RCC 7860 (cell line): ENCODE results near the gene BRIP1.
A peak's percentile ranks its signal among the peaks of the same experiment; 100 is the strongest.
"Not testable (repeated sequence)": the region's sequence is repeated elsewhere in the genome, so short reads cannot be mapped to it uniquely, and the experiment has no call there.

Source experiments
- DNase-seq: peaks from one replicate; pipeline ENCODE4 v3.0.0-alpha.2; 2015; ENCODE audit warnings: low spot score
- FAIRE-seq: peaks from 2 replicates; lab custom pipeline; 2012; peaks lifted over from hg19 to GRCh38; lab: Jason Lieb, UNC

The BRIP1 gene

DNA sequence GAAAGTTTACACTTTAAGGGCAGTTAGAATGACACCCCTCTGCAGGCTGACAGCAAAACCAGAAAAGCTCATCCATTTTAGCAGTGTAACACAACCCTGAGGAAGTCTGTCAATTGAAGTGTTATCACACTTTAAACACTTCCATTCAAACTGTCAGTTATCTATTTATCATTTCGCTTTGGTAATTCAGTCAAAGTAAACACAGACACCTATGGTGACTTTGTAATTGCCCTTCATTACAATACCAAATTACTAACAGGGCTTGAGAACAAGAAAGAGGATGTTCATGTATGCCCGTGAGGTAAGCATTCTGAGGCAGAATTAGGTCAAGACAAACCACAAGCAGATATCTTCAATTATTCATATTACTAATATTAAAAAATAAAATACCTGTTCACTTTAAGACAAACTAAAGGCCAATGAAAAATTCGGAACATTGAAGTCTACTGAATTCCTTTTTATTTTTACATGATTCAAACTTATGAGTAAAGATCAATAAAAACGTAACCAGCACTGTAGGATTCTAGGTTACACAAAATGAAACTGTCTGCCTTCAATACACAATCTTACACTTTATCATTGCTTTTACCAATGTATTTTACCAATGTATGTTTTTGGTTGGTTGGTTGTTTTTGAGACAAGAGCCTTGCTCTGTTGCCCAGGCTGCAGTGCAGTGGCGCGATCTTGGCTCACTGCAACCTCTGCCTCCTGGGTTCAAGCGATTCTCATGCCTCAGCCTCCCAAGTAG lies 57.1 kb downstream of the BRIP1 start:
- FAIRE-seq (no peak), DNase-seq (no peak)

DNA sequence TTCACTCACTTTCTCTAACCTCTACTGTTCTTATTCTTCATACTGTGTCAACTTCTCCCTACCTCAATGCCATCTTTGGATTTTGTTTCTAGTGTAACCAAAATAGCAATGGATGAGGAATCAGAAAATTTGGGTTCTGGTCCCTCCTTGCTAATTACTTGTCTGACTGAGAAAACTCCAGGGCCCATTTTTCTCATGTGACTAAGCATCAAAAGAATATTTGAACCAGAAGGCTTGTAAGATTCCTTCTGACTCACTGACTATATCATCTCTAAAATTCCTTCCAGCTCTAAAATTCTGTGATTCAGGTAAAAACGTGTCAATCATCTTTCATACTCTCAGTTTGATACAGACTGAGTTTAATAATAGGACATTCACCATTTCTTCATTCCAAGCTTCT lies 57.9 kb downstream of the BRIP1 start:
- DNase-seq (peak; percentile 21), FAIRE-seq (no peak)

DNA sequence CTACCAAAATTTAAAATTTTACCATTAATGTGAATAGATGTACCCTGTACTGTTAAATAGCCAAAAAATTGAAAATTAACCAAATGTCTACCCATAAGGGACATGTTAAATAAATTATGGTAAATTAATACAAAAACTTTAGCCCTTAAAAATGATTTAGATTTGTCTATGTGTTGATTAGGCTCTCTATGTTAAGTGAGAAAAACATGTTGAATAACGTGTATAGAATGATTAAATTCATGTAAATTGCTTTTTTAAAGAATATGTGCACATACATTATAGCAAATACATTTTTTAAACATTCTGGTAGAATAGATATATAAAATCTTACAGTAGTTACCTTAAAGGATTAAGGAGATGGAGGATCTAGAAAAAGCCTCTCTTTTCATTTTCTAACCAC lies 59.5 kb downstream of the BRIP1 start:
- FAIRE-seq: no peak
- no peak for DNase-seq

DNA sequence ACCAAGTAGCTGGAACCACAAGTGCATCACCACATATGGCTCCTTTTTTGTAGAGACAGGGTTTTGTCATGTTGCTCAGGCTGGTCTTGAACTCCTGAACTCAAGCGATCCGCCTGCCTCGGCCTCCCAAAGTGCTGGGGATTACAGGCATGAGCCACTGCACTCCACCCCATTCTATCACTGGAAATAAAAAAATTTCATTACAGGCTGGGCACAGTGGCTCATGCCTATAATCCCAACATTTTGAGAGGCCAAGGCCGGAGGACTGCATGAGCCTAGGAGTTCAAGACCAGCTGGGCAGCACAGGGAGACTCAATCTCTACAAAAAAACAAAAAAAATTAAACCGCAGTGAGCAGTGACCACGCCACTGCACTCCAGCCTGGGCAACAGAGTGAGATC lies 60.1 kb downstream of the BRIP1 start:
- FAIRE-seq (no peak), DNase-seq (no peak)

DNA sequence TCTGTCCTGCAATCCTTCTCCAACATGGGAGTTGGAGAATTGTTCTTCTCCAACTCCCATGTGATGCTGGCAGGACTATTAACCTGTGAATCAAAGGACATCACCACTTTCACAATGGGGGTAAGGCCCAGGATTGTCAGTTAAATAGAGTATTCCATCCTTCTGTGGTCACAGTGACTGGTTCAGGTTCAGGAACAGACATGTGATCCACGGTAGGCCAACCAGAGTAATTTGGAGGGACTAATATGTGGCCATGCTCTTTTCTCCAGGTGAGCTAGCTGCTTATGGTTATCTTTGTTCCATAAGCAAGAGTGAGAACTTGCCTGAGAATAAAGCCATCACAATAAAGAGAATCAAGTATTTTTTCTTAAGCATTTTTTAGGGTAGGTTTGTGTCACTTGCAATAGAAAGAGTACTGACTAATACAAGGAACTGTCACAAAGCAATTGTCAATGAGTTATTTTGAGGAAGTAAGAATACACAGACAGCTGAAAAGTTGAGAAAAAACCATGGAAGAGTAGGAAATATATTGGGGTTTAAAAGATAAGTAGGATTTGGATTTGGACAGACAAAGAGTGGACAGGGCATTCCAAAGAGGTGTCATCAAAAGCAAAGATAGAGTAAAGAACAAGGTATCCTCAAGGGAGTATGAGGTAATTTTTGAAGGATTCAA lies 63.4 kb downstream of the BRIP1 start:
- FAIRE-seq (no peak), DNase-seq (no peak)

DNA sequence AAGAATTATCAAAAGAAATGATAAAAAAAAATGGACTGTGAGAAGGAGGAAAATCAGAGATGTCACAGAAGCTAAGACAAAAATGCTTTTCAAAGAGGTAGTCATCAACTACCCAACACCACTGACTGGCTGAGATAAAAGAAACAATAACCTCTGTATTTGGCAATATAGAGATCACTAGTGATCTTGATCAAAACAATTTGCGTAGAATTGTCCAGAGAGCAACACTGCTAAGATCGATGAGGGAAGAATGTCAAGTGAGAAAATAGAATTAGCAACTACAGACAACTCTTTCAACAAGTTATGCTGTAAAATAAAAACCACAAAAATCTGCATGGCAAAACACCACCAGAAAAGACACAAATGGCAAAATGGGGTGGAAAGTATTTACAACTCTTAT lies 66.0 kb downstream of the BRIP1 start:
- DNase-seq (no peak), FAIRE-seq (no peak)

DNA sequence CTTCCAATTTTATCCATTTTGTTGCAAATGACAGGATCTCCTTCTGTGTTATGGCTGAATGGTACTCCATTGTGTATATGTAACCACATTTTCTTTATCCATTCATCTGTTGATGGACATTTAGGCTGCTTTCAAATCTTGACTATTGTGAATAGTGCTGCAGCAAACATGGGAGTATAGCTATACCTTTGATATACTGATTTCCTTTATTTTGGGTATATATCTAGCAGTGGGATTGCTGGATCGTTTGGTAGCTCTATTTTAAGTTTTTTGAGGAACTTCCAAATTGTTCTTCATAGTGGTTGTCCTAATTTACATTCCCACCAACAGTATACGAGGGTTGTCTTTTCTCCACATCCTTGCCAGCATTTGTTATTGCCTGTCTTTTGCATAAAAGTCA lies 67.8 kb downstream of the BRIP1 start:
- DNase-seq: no peak
- FAIRE-seq: no peak

DNA sequence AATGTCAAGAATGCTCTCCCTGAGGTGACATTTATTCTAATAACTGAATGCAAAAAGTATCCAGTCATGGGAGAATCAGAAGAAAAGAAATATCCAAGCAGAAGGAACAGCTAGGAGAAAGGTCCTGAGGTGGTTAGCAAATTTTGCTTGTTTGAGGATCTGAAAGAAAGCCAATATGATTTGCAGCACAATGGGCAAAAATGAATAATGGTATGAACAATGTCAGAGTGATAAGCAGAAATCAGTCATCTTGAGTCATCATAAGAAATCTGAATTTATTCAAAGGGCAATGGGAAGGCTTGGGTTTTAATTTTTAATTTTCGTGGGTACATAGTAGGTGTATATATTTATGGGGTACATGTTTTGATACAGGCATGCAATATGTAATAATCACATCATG lies 68.5 kb downstream of the BRIP1 start:
- no peak for FAIRE-seq
- no peak for DNase-seq

DNA sequence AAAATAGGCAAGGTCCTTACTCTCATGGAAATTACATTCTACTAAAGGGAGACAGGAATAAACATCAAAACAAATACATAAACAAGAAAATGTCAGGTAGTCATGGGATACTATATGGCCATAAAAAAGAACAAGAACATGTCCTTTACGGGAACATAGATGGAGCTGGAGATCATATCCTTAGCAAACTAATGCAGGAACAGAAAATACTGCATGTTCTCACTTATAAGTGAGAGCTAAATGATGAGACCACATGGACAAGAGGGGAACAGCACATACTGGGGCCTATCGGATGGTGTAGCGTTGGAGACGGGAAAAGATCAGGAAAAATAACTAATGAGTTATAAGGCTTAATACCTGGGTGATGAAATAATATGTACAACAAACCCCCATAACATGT lies 69.1 kb downstream of the BRIP1 start:
- DNase-seq (no peak), FAIRE-seq (no peak)

DNA sequence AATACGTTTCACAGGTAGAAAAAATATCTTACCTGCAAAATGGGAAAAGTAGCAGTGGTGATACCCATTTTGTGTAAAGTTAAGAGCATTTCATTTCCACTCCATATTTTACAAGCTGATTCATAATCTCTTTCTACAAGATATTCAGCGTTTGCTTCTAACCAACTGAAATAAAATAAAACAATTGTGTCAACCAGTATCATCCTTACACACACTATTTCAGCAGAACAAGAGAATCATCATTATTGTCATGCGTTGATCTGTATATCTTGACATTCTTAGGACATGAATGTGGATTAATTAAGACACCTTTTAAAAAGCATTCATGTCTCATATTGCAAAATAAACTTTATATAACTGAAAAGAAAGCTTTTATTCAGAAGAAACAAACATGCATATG lies 69.8 kb downstream of the BRIP1 start:
- DNase-seq (no peak), FAIRE-seq (no peak)

DNA sequence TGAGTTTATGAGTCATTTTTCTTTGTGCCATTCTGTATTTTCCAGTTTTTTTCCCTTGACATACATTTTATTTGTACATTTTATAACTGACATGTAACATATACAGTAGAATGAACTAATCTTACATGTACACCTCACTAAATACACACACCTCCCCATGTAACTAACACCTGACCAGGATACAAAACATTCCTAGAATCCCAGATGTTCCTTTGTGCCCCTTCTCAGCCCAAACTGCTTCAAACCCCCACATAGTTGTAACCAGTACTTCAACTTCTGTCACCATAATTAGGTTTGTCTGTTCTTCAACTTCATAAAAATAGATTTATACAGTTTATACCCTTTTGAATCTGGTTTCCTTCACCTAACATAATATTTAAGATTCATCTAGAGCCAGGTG lies 73.5 kb downstream of the BRIP1 start:
- DNase-seq: no peak
- FAIRE-seq: no peak

DNA sequence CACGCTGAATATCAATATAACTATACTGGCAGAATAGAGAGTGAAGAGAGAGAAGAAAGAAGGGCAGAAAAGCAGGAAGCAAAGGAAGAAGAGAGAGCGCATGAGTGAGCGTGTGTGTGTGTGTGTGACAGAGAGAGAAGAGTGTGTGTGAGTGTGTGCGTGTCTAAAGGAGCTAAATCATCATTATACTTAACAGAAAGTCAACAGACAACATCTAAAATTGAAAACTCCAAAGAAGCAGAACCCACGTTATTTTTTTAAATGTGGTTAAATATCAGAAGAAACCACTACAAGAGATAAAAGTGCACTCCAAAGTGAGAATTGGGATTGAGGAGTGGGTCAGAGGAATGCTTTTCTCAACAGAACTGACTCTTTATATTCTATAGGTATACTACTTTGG lies 77.2 kb downstream of the BRIP1 start:
- FAIRE-seq (no peak), DNase-seq (no peak)

DNA sequence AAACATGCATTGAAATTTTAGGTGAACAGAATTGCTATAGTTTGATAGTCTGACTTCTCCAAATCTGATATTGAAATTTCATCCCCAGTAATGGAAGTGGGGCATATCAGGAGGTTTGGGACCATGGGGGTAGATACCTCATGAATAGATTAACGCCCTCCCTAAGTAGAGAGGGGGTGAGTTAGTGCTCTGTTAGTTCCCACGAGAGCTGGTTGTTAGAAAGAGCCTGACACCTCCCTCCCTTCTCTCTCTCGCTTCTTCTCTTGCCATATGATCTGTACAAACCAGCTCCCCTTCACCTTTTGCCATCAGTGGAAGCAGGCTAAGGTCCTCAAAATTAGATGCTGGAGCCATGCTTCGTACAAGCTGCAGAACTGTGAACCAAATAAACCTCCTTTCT lies 78.8 kb downstream of the BRIP1 start:
- DNase-seq (no peak), FAIRE-seq (no peak)

DNA sequence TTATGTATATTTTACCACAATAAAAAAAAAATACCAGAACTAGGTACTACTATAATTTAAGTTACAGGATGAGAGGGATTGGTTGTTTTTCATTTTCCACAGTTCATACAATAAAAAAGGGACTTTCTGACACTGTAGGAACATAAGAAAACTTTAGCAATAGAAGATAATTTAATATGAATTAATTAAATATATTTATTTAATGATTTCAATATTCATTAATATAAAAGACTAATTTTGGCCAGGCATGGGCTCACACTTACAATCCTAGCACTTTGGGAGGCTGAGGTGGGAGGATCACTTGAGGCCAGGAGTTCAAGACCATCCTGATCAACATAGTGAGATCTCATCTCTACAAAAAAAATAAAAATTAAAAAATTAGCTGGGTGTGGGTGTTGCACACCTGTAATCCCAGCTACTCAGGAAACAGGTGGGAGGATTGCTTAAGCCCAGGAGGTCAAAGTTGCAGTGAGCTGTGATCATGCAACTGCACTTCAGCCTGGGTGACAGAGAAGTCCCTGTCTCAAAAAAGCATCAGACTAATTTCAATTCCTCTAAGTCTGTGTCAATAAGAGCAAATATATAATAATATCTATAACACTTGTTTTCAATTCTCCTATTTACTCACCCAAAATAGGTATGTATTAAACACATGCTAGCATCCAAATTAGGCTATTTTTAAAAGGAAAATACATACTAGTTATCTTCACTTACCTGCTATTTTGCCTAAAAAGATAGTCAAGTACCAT lies 79.6 kb downstream of the BRIP1 start:
- FAIRE-seq (no peak), DNase-seq (no peak)

DNA sequence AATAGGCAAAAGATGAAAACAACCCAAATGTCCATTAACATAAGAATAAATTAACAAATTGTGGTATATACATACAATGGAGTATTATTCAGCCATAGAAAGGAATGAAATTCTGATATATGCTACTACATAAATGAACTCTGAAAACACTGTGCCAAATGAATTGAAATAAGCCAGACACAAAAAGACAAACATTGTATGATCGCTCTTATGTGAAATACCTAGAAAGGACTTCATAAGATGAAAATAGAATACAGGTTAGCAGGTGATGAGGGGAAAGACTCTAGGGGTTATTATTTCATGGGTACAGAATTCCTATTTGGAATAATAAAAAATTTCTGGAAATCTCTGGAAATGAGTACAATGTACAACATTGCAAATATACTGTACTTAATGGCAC lies 80.2 kb downstream of the BRIP1 start:
- FAIRE-seq (no peak), DNase-seq (no peak)

DNA sequence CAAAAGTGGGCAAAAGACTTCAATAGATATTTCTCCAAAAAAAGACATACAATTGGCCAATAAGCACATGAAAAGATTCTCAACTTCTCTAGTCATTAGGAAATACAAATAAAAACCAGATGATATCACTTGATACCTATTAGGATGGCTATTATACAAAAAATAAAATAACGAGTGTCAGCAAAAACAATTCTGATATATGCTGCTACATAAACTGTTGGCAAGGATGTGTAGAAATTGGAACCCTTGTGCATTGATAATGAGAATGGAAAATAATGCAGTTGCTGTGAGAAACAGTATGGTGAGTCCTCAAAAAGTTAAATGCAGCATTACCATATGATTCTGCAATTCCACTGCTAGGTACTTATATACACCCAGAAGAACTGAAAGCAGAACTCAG lies 80.6 kb downstream of the BRIP1 start:
- FAIRE-seq (no peak), DNase-seq (no peak)

DNA sequence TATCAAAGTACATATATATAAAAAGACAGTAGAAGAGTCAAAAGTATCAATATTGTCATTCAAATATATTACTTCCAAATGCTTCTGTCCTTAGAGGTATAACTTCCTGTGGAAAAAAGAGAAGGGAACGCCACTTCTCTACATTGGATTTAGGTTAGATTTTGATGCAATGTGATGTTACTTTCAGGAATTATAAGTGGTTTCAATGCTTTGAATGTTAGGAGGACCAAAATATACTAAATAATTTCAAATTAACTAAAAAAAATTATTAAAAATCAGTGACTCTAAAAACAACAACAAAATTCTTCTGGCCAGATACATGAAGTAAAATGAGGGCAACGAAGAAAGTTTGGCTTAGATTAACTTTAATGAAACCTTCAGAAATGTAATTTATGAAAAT lies 88.0 kb downstream of the BRIP1 start:
- no peak for DNase-seq
- no peak for FAIRE-seq

DNA sequence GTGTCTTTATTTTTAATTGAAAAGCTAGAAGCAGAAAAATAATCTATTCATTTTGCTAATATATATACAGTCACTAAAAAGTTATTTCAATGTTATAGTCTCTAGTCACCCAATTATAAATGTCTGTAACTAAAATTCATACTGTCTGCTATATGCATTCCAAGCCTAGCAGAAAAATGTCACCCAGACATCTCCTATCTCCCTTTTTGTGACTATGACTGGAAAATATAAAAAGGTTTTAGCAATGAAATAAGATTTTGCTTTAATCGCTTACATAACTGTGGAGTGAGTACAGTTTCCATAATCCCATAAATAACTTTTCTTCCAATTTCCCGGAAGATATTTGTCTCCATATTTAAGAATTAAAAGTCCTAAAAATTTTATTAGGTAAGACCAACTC lies 88.6 kb downstream of the BRIP1 start:
- FAIRE-seq (no peak), DNase-seq (no peak)

DNA sequence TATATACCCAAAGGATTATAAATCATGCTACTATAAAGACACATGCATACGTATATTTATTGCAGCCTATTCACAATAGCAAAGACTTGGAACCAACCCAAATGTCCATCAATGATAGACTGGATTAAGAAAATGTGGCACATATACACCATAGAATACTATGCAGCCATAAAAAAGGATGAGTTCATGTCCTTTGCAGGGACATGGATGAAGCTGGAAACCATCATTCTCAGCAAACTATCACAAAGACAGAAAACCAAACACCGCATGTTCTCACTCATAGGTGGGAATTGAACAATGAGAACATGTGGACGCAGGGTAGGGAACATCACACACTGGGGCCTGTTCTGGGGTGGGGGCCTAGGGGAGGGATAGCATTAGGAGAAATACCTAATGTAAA lies 89.2 kb downstream of the BRIP1 start:
- not testable (repeated sequence) for DNase-seq, FAIRE-seq

DNA sequence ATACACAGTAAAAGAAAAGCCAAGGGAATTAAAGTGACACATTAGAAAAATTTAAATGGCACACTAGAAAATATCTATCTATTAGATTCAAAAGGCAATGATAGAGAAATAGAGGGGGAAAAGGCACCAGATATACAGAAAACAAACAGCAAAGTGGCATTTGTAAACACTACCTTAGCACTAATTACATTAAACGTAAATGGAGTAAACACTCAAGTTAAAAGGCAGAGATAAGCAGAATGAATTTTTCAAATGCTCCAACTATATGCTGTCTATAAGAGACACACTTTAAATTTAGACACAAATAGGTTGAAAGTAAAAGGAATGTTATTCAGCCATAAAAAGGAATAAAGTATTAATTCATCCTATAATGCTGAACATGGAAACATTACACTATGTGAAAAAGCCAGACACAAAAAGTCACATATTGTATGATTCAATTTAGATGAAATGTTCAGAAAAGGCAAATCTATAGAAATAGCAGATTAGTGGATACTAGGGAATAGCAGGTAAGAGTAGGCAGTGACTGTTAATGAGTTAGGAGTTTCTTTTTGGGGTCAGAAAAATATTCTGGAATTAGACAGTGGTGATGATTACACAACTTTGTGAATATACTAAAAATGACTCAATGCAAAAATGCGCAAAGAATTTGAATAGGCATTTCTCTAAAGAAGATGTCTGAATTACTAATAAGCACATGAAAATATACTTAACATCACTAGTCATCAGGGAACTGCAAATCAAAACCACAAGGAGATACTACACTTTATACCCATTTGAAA lies 92.4 kb downstream of the BRIP1 start:
- FAIRE-seq (no peak), DNase-seq (no peak)

DNA sequence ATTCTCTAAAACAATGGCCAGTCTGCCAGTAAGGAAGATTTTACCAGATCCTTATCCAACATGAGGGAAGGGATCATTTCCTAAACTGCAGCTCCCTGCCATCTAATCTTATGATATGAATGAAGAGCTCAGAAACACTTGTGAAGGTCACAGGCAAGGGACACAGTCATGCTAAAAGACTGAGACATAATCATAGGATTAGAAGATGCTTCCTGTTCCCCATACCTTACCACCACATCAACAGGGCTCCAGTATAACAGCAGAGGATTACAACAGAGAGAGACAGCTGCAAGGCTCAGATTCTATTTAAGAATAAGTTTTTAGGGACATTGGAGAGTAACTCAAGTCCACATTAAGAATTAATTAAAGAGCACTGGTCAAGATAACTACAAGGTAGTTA lies 93.3 kb downstream of the BRIP1 start:
- no peak for DNase-seq
- no peak for FAIRE-seq
